Activated CD8-positive, alpha-beta T cell treated with anti-CD3 and anti-CD28 coated beads for 36 hours (primary cell): Measurements from ENCODE around the gene FXYD7. TPM values are rescaled to one million over a fixed set of nuclear protein-coding genes. Genes with fewer than 3 reads are reported as not detected.

Source experiments
- ATAC-seq: fragments of 200-7000 bp; cut with Tn5 transposase; one replicate; pipeline ENCODE4 v1.10.0; 2021; ENCODE audit warnings: mild to moderate bottlenecking, moderate library complexity
- CTCF ChIA-PET: fragments of 350-600 bp; sonication (Branson Sonifier 250); formaldehyde crosslinking; loops from one replicate; lab custom pipeline; 2021; ENCODE audit warnings: antibody characterized with exemption; lab: Charles Lee
- POLR2A ChIA-PET: fragments of 350-600 bp; sonication (Branson Sonifier 250); formaldehyde crosslinking; loops from one replicate; lab custom pipeline; 2021; ENCODE audit warnings: antibody characterized with exemption; lab: Charles Lee
- DNase-seq: peaks from one replicate; pipeline ENCODE4 v3.0.0-alpha.2; 2020
- H3K27ac Mint-ChIP-seq: one replicate; pipeline ENCODE4 v1.8.0; 2021; ENCODE audit warnings: mild to moderate bottlenecking, mixed read lengths
- H3K27me3 Mint-ChIP-seq: one replicate; pipeline ENCODE4 v1.8.0; 2021; ENCODE audit warnings: mixed read lengths
- H3K36me3 Mint-ChIP-seq: one replicate; pipeline ENCODE4 v1.8.0; 2021; ENCODE audit warnings: low read depth, mixed read lengths
- H3K4me1 Mint-ChIP-seq: one replicate; pipeline ENCODE4 v1.8.0; 2021; ENCODE audit warnings: low read depth, mixed read lengths
- H3K4me3 Mint-ChIP-seq: one replicate; pipeline ENCODE4 v1.8.0; 2021; ENCODE audit warnings: mild to moderate bottlenecking, moderate library complexity, mixed read lengths
- H3K9me3 Mint-ChIP-seq: one replicate; pipeline ENCODE4 v1.8.0; 2021; ENCODE audit warnings: mixed read lengths
- CTCF ChIP-seq: fragments of 200-600 bp; IDR thresholded peaks from one replicate; pipeline ENCODE4 v1.8.0; 2022; ENCODE audit warnings: antibody characterized with exemption, mild to moderate bottlenecking
- intact Hi-C: fragments of 100-400 bp; cut with micrococcal nuclease; formaldehyde crosslinking; loops from one replicate; pipeline ENCODE4 v1.10.0; 2022
- total RNA-seq, 2 experiments: library from RNA; stranded (reverse); gene quantifications; one replicate each; pipeline ENCODE4 v1.2.3, GENCODE V29; 2021

The FXYD7 gene
- total RNA-seq, 2 experiments from 2014 or later: 0.38 TPM; not detected in 1

GRCh38 chr19:35178701-35179100 is 35.6 kb downstream of the FXYD7 start:
- peaks cover 5% of the 10 kb centered on the region for H3K9me3 Mint-ChIP-seq
- ChIA-PET POLR2A (interaction anchor here (0.7 to 1.6 kb wide), 5 partner anchors 11 to 20 kb away, joined by 3 to 7 read pairs (median 4); no protein-coding TSS in a partner anchor), CTCF (interaction anchor here (2.2 kb wide), 1 partner anchor 11 kb away, joined by 10 read pairs; no protein-coding TSS in a partner anchor)
- no peak for DNase-seq
- intact Hi-C loops: no loop called here
- no peak for ATAC-seq
- no peak overlapping the region for H3K27ac Mint-ChIP-seq
- no peaks in the 10 kb centered on the region for H3K36me3 Mint-ChIP-seq
- H3K4me1 Mint-ChIP-seq: peaks cover 25% of the 10 kb centered on the region
- H3K4me3 Mint-ChIP-seq: no peak overlapping the region
- no peaks in the 10 kb centered on the region for H3K27me3 Mint-ChIP-seq
- no peak for TF ChIP-seq CTCF

- Mint-ChIP-seq H3K4me3 (no peak overlapping the region), H3K9me3 (peaks cover 10% of the 10 kb centered on the region), H3K27ac (peak overlapping the region; percentile 22), H3K27me3 (no peaks in the 10 kb centered on the region), H3K36me3 (no peaks in the 10 kb centered on the region), H3K4me1 (peaks cover 24% of the 10 kb centered on the region)
- intact Hi-C loops: no loop called here
- peak; percentile 65 for ATAC-seq
- DNase-seq: no peak
- CTCF ChIA-PET: interaction anchor here (2.2 kb wide), 1 partner anchor 26 kb away, joined by 8 read pairs; the partner anchor contains the start of gene FXYD5
- TF ChIP-seq CTCF: no peak
- POLR2A ChIA-PET: interaction anchor here (1.1 to 1.6 kb wide), 3 partner anchors 10 to 85 kb away, joined by 3 to 7 read pairs (median 4); no protein-coding TSS in a partner anchor
Measured at GRCh38 chr19:35179830-35180229, 36.8 kb downstream of the FXYD7 start.

GRCh38 chr19:35181387-35181786 is 38.3 kb downstream of the FXYD7 start:
- CTCF ChIA-PET: interaction anchor here (0.9 to 2.2 kb wide), 2 partner anchors 8 to 28 kb away, joined by 3 to 8 read pairs; partner anchors contain the start of gene FXYD5
- ATAC-seq (no peak), DNase-seq (no peak)
- Mint-ChIP-seq H3K27me3 (no peaks in the 10 kb centered on the region), H3K4me1 (peaks cover 18% of the 10 kb centered on the region), H3K36me3 (no peaks in the 10 kb centered on the region), H3K4me3 (no peak overlapping the region), H3K9me3 (peaks cover 10% of the 10 kb centered on the region), H3K27ac (no peak overlapping the region)
- POLR2A ChIA-PET: interaction anchor here (0.8 to 1.5 kb wide), 3 partner anchors 9 to 194 kb away, joined by 3 to 6 read pairs (median 4); no protein-coding TSS in a partner anchor
- intact Hi-C loops: no loop called here
- TF ChIP-seq CTCF: no peak

- no peak for TF ChIP-seq CTCF
- Mint-ChIP-seq H3K9me3 (peaks cover 5% of the 10 kb centered on the region), H3K36me3 (no peaks in the 10 kb centered on the region), H3K4me3 (no peak overlapping the region), H3K4me1 (peaks cover 6% of the 10 kb centered on the region), H3K27me3 (no peaks in the 10 kb centered on the region), H3K27ac (no peak overlapping the region)
- DNase-seq (no peak), ATAC-seq (no peak)
- POLR2A ChIA-PET: no interaction called here
- intact Hi-C loops: no loop called here
- CTCF ChIA-PET: interaction anchor here (1.3 kb wide), 1 partner anchor 12 kb away, joined by 3 read pairs; no protein-coding TSS in a partner anchor
Measured at GRCh38 chr19:35184267-35184666, 41.2 kb downstream of the FXYD7 start.

- DNase-seq: no peak
- ATAC-seq: peak; percentile 24
- intact Hi-C loops: no loop called here
- no peak overlapping the region for H3K4me3 Mint-ChIP-seq
- no peak for TF ChIP-seq CTCF
- H3K9me3 Mint-ChIP-seq: peaks cover 5% of the 10 kb centered on the region
- no peak overlapping the region for H3K27ac Mint-ChIP-seq
- H3K36me3 Mint-ChIP-seq: no peaks in the 10 kb centered on the region
- POLR2A ChIA-PET: no interaction called here
- no peaks in the 10 kb centered on the region for H3K27me3 Mint-ChIP-seq
- CTCF ChIA-PET: no interaction called here
- peaks cover 1% of the 10 kb centered on the region for H3K4me1 Mint-ChIP-seq
Measured at GRCh38 chr19:35184884-35185283, 41.8 kb downstream of the FXYD7 start.
